Activated CD8-positive, alpha-beta T cell treated with anti-CD3 and anti-CD28 coated beads for 36 hours (primary cell): ENCODE results near the gene RBFOX2. TPM values are rescaled to one million over a fixed set of nuclear protein-coding genes. Genes with fewer than 3 reads are reported as not detected.

Source experiments
- ATAC-seq: fragments of 200-7000 bp; cut with Tn5 transposase; one replicate; pipeline ENCODE4 v1.10.0; 2021; ENCODE audit warnings: mild to moderate bottlenecking, moderate library complexity
- CTCF ChIA-PET: fragments of 350-600 bp; sonication (Branson Sonifier 250); formaldehyde crosslinking; loops from one replicate; lab custom pipeline; 2021; ENCODE audit warnings: antibody characterized with exemption; lab: Charles Lee
- POLR2A ChIA-PET: fragments of 350-600 bp; sonication (Branson Sonifier 250); formaldehyde crosslinking; loops from one replicate; lab custom pipeline; 2021; ENCODE audit warnings: antibody characterized with exemption; lab: Charles Lee
- DNase-seq: peaks from one replicate; pipeline ENCODE4 v3.0.0-alpha.2; 2020
- H3K27ac Mint-ChIP-seq: one replicate; pipeline ENCODE4 v1.8.0; 2021; ENCODE audit warnings: mild to moderate bottlenecking, mixed read lengths
- H3K27me3 Mint-ChIP-seq: one replicate; pipeline ENCODE4 v1.8.0; 2021; ENCODE audit warnings: mixed read lengths
- H3K36me3 Mint-ChIP-seq: one replicate; pipeline ENCODE4 v1.8.0; 2021; ENCODE audit warnings: low read depth, mixed read lengths
- H3K4me1 Mint-ChIP-seq: one replicate; pipeline ENCODE4 v1.8.0; 2021; ENCODE audit warnings: low read depth, mixed read lengths
- H3K4me3 Mint-ChIP-seq: one replicate; pipeline ENCODE4 v1.8.0; 2021; ENCODE audit warnings: mild to moderate bottlenecking, moderate library complexity, mixed read lengths
- H3K9me3 Mint-ChIP-seq: one replicate; pipeline ENCODE4 v1.8.0; 2021; ENCODE audit warnings: mixed read lengths
- intact Hi-C: fragments of 100-400 bp; cut with micrococcal nuclease; formaldehyde crosslinking; loops from one replicate; pipeline ENCODE4 v1.10.0; 2022
- total RNA-seq, 2 experiments: library from RNA; stranded (reverse); gene quantifications; one replicate each; pipeline ENCODE4 v1.2.3, GENCODE V29; 2021
- TF ChIP-seq, protein P1 (sequence below): fragments of 200-600 bp; IDR thresholded peaks from one replicate; pipeline ENCODE4 v1.8.0; 2022; ENCODE audit warnings: antibody characterized with exemption, mild to moderate bottlenecking

Gene RBFOX2
- total RNA-seq, 2 experiments from 2014 or later: 3.1 to 3.3 TPM

DNA sequence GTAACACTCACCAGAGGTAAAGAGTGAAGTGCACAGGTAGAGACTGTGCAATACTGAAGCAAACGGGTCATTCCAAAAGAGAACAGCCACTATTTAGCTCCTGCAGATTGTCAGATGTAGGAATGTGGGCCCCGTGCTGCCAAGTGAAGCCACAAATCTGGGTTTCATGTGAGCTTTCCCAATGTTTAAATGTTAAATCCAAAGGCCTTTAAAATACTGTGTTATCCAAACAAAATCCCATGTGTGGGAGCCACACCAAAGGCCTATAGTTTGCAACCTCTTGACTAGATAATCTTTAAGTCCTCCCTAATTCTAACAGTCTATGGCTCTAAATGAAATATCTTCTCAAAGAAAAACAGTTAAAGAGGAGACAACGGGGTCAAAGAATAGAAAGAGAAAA is 43.3 kb downstream of the RBFOX2 start:
- no peak overlapping the region for H3K27ac Mint-ChIP-seq
- H3K4me1 Mint-ChIP-seq: no peaks in the 10 kb centered on the region
- POLR2A ChIA-PET: no interaction called here
- TF ChIP-seq, protein P1, sequence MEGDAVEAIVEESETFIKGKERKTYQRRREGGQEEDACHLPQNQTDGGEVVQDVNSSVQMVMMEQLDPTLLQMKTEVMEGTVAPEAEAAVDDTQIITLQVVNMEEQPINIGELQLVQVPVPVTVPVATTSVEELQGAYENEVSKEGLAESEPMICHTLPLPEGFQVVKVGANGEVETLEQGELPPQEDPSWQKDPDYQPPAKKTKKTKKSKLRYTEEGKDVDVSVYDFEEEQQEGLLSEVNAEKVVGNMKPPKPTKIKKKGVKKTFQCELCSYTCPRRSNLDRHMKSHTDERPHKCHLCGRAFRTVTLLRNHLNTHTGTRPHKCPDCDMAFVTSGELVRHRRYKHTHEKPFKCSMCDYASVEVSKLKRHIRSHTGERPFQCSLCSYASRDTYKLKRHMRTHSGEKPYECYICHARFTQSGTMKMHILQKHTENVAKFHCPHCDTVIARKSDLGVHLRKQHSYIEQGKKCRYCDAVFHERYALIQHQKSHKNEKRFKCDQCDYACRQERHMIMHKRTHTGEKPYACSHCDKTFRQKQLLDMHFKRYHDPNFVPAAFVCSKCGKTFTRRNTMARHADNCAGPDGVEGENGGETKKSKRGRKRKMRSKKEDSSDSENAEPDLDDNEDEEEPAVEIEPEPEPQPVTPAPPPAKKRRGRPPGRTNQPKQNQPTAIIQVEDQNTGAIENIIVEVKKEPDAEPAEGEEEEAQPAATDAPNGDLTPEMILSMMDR: no peak
- peaks cover 11% of the 10 kb centered on the region for H3K27me3 Mint-ChIP-seq
- no peak for ATAC-seq
- no peaks in the 10 kb centered on the region for H3K9me3 Mint-ChIP-seq
- H3K4me3 Mint-ChIP-seq: no peak overlapping the region
- no peaks in the 10 kb centered on the region for H3K36me3 Mint-ChIP-seq
- intact Hi-C loops: no loop called here
- CTCF ChIA-PET: interaction anchor here (1.2 kb wide), 1 partner anchor 81 kb away, joined by 3 read pairs; no protein-coding TSS in a partner anchor
- DNase-seq: no peak

DNA sequence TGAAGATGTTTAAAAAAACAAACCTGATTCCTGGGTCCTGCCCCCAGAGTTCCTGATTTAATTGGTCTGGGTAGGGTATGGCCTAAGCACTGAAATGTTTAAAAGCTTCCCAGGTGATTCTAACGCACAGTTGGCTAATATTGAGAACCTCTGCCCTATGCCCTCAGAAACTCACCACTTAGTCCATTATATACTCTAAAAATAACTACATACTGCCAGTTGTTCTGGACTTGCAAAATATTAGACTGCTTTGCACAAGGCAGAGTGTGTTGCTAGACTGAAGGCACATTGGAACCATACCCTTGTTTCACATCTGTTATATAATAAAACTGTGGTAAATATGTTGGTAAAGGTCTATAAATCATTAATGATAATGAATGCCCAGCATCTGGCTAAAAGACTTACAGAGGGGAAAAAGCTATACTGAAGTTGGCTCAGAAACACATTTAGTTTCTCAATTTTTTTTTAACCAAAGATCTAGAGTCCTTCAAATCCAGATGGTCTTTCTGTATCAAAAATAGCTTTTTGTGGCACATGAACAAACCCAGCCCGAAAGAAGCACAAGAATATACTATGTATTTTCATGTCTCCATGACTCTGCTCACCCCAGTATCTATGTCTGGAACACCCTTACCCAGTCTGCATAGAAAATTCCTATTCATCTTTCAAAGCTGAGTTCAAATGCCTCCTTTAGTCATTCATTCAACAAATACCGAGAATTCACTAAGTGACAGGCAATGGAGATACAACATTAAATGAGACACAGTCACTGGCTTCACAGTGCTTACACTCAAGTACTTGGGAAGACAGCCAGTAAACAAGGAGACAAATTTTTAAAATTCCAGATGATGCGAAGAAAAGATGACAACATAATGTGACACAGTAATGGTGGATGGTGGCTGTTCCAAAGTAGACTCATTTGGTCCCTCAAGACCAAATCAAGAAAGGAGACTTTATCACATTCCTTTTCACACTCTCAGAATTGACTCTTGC is 44.1 kb downstream of the RBFOX2 start:
- ATAC-seq: no peak
- intact Hi-C loops: no loop called here
- Mint-ChIP-seq H3K36me3 (no peaks in the 10 kb centered on the region), H3K27ac (no peak overlapping the region), H3K9me3 (no peaks in the 10 kb centered on the region), H3K4me3 (no peak overlapping the region), H3K27me3 (peaks cover 12% of the 10 kb centered on the region), H3K4me1 (no peaks in the 10 kb centered on the region)
- TF ChIP-seq, protein P1: no peak
- no peak for DNase-seq
- ChIA-PET POLR2A (no interaction called here), CTCF (interaction anchor here (0.8 kb wide), 1 partner anchor 81 kb away, joined by 3 read pairs; no protein-coding TSS in a partner anchor)

DNA sequence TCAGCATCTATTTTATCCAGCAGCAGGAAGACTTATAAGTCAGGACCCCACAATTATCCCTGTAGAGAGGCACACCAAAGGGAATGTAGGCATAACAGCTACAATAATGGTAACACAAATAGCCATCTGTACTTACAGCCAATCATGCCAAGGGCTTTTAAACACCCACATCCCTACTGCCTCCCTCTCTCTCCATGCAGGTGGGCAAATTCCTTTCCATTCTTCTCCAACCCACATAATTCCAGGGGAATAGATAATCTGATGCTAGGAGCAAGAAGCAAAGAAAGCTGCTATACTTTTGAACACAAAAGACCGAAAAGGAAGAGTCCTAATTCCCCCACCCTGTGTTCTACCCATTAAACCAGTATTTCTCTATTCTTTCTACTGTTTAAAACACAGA is 46.7 kb downstream of the RBFOX2 start:
- intact Hi-C loops: no loop called here
- DNase-seq: no peak
- ChIA-PET POLR2A (no interaction called here), CTCF (no interaction called here)
- TF ChIP-seq, protein P1: no peak
- peaks cover 14% of the 10 kb centered on the region for H3K27me3 Mint-ChIP-seq
- ATAC-seq: no peak
- no peaks in the 10 kb centered on the region for H3K36me3 Mint-ChIP-seq
- H3K27ac Mint-ChIP-seq: no peak overlapping the region
- H3K9me3 Mint-ChIP-seq: no peaks in the 10 kb centered on the region
- no peaks in the 10 kb centered on the region for H3K4me1 Mint-ChIP-seq
- H3K4me3 Mint-ChIP-seq: no peak overlapping the region

DNA sequence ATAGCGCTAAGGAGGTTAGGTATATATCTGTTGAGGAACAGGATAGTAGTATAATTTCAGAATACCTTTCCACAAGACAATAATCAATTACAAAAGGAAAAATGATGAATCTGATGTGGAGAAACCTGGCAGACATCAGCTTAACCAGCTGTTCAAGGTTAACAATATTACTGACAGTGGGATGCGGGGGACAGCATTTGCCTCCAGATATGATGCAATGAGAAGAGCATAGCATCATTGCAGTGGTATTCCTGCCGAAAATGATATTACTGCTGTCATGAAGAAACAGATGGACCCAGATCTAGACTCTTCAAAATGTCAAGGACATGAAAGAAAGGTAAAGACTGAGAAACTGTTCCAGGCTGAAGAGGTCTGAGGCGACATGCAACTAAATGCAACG is 49.7 kb downstream of the RBFOX2 start:
- CTCF ChIA-PET: no interaction called here
- Mint-ChIP-seq H3K27ac (no peak overlapping the region), H3K9me3 (no peaks in the 10 kb centered on the region), H3K27me3 (peaks cover 10% of the 10 kb centered on the region), H3K4me3 (no peak overlapping the region), H3K4me1 (no peaks in the 10 kb centered on the region), H3K36me3 (no peaks in the 10 kb centered on the region)
- TF ChIP-seq, protein P1: no peak
- ATAC-seq (no peak), DNase-seq (no peak)
- POLR2A ChIA-PET: no interaction called here
- intact Hi-C loops: no loop called here

DNA sequence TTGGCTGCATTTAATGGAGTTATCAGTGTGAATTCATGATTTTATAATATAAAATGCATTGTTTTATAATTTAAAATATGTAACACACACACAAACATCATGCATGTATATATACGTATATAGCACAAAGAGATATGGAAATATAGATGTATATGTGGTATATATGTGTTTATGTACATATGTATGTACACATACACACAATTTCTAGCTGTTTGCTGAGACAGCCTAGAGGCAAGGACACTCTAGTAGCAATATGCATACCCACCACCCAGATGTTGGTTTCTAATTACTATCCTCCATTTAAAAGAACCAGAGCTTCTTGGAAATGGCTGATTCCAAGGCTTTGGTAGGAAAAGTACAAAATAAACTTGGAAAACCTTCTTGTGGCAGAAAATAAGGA is 50.4 kb downstream of the RBFOX2 start:
- Mint-ChIP-seq H3K9me3 (no peaks in the 10 kb centered on the region), H3K4me3 (no peak overlapping the region), H3K27ac (no peak overlapping the region), H3K27me3 (peaks cover 9% of the 10 kb centered on the region), H3K36me3 (no peaks in the 10 kb centered on the region), H3K4me1 (no peaks in the 10 kb centered on the region)
- no peak for ATAC-seq
- CTCF ChIA-PET: no interaction called here
- TF ChIP-seq, protein P1: no peak
- intact Hi-C loops: no loop called here
- POLR2A ChIA-PET: interaction anchor here (0.6 kb wide), 1 partner anchor 151 kb away, joined by 3 read pairs; no protein-coding TSS in a partner anchor
- DNase-seq: no peak
